NCI-H526 (cell line): Measurements from ENCODE around the gene NCOA3.

Source experiments
- DNase-seq, 2 experiments: peaks; one replicate each; lab custom pipeline; 2025; lab: John Stamatoyannopoulos, UW

NCOA3 gene

DNA sequence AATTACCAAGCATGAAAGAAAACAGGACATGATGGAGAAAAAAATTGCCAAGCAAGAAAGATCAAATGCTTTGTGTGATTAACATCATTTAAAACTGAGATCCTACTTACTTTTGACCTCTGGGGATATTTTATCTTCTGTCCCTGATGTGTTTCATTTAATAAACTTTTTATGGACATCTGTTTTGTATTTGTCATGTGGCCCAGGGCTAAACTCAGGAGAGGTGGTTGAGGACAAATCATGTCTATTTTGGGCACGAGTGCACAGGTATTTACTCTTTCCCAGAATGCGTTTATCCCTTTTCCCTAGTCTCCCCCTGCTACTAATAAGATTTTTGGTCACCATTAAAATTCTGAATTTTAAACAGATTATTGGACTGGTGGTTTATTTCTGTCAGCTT, 128.2 kb downstream of the NCOA3 start:
- DNase-seq: no peak

DNA sequence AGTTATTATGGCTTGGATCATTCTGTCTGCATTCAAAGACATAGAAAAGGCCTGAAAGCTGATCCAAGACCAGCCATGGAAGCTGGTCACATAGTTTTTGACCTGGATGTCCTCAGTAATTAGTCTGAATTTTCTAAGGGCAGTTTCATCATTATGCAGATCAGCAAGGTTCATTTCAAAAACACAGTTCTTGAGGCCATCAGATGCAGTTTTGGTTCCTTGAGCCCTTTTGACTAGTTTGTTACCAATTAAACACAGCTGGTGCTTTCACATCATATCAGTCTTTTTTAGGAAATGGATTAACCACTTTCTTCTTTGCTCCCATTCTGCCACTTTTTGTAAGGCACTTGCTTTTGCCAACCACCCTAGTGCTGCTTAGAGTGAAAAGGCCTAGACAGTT, 129.4 kb downstream of the NCOA3 start:
- DNase-seq: no peak

- no peak for DNase-seq
Observed at GRCh38 chr20:47635256-47635655, 133.6 kb downstream of the NCOA3 start.

GRCh38 chr20:47638851-47639250, 137.2 kb downstream of the NCOA3 start:
- DNase-seq: no peak

- DNase-seq: no peak
Observed at GRCh38 chr20:47642118-47642517, 140.4 kb downstream of the NCOA3 start.

GRCh38 chr20:47642624-47643023, 140.9 kb downstream of the NCOA3 start:
- DNase-seq: peak in 1 of 2 experiments; percentile 14

DNA sequence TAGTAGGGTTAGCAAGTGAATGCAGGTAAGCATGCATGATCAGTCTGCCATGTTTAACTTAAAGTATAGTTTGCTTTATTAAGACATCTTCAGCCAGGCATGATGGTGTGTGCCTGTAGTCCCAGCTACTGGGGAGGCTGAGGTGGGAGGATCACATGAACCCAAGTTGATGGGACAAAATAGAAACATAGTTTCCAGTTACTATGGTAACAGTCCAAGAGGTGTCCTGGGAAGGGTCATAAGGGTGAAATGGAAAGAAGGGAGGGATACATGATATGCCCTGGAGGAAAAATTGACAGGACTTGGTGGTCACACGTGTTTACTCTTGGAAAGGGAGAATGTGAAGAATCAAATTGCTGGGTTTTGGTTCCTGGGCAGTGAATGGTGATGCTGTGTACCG, 143.9 kb downstream of the NCOA3 start:
- no peak for DNase-seq

DNA sequence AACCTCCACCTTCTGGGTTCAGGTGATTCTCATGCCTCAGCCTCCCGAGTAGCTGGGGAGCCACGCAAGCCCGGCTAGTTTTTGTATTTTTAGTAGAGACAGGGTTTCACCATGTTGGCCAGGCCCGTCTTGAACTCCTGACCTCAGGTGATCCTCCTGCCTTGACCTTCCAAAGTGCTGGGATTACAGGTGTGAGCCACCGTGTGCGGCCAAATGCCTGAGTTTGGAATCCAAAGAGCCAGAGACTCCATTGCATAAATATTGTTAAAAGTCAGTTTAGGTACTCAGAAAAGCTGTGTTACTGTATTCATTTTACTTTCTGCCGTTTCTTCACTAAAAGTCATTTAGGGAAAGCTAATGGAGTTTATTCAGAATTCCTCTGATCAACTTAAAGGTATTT, 146.3 kb downstream of the NCOA3 start:
- DNase-seq: no peak

- DNase-seq: peak in 1 of 2 experiments; percentile 31
Observed at GRCh38 chr20:47648943-47649342, 147.3 kb downstream of the NCOA3 start.

GRCh38 chr20:47652301-47652700, 150.6 kb downstream of the NCOA3 start:
- no peak for DNase-seq

- DNase-seq: no peak
Observed at GRCh38 chr20:47652794-47653193, 151.1 kb downstream of the NCOA3 start.

GRCh38 chr20:47653869-47654268, 152.2 kb downstream of the NCOA3 start:
- no peak for DNase-seq

- DNase-seq: no peak
Observed at GRCh38 chr20:47654370-47654769, 152.7 kb downstream of the NCOA3 start.

- DNase-seq: no peak
Observed at GRCh38 chr20:47655635-47656034, 153.9 kb downstream of the NCOA3 start.

DNA sequence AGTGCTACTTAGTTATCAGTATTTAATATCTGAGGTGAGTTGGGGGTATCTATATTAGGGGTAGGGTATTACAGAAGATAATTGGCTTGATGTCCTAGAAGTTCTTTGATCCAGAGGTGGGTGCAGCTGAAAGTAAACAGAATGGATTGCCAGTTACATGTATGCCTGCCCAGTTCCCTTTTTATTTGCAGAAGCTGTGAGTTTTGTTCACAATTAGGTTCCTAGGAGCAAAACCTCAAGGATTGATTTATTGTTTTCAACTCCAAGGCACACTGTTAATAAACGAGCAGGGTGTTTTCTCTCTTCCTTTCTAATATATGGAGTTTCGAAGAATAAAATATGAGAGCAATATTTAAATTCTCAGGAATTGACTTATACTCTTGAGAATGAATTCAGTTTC, 154.6 kb downstream of the NCOA3 start:
- DNase-seq: no peak

- no peak for DNase-seq
Observed at GRCh38 chr20:47659904-47660601, 158.4 kb downstream of the NCOA3 start.

GRCh38 chr20:47660602-47660905, 158.9 kb downstream of the NCOA3 start:
- no peak for DNase-seq

- DNase-seq: no peak
Observed at GRCh38 chr20:47660983-47661700, 159.5 kb downstream of the NCOA3 start.

DNA sequence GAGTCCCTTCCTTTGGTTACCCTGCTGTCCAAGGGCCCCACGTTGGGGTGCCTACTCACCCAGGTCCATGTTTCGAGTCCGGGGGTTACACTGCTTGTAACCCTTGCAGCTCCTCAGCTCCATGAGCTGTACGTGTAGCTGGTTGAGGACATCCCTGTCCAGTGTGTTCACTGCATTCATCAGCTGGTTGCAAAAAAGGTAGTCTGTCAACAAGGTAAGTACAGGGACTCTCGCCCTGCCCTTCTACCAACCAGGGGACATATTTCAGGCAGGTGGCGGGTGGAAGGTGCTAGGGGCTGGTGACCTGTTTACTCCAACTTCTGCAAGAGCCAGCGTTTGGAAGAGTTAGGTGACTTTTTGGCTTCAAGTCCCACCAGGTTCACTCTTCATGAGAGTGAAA, 160.0 kb downstream of the NCOA3 start:
- no peak for DNase-seq

DNA sequence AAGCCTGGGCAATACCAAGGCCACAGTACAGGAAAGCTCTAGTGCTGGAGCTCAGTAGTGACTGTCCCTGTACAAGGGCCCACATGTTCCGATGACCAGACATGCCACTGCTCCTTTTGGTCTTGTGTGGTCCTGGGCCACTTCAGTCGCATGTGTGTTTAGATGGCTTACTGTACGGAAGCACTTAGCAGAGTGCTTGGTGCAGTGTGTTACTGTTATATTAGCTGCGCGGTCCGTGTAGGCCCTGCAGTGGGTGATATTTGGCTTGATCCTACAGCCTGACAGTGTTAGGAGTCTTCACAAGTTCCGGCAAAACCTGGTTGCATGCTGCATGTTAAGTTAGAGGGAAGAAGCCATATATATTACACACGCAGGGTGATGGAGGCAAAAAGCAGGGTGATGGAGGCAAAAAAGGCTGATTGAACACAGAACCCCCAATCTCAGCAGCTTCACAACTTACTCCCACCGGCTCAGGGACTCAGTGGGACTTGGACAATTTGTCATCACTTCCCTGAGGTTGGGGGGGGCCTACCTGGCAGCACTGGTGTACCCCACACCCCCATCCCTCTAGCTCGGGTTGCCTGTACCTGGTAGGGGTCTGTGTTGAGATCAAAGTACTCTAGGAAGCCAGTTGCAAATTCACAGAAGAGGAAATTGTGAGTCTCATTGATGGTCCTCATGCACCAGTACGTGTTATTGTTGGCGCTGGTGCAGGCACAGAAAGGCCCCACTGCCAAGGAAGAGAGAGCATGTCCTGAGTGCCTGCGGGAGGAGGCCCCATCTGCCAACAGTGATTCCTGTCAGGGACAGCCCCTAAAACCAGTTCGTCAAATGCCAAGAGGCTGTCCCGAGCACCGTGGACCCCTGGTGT, 161.0 kb downstream of the NCOA3 start:
- no peak for DNase-seq

DNA sequence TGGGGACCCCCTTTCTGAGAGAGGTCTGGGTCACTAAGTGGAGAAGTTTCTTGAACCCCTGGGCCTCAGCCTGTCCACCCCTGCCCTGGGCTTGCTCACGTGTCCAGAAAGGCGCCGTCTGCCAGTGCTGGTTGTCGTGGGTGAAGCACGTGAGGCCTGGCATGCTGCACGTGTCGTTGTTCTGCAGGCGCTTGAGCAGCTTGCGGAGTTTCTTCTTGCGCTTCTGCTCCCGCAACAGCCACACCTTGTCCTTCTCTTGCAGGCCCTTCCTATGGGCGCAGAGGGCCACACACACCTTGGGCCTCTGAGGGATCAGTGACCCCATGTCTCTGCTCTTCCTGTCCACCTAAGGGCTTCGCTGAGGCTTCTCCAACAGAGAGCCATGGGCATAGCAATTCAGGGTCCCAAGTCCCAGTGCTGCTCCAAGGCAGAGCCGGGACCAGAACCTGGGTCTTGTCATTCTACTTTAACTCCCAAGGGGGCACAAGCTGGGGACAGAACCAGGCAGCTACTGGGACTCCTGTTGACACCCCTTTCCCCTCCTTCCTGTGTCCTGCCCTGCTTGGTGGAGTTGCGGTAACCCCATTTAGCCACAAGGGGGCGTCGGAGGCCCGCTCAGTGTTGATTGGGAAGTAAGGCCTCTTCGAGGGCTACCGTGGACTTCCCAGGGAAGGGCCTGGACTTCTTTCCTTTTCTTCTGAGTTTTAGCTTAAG, 161.8 kb downstream of the NCOA3 start:
- DNase-seq: peak; percentile 51 to 83

DNA sequence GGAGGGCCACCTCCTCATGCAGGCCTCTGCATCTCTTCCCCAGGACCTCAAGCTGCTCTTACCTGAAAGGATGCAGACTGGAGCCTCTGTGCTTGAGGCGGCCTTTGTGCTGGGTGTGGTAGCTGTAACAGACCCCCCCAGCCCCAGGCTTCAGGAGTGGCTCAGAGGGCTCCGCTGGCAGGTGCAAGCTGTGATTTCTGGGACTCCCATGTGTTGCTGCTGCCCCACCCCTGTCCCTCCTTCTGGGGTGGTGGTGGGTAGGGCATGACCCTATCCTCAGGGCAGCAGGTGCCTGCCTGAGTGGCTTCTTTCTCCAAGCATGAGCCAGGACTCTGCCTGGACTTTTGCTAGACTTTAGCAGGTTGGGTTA, 162.4 kb downstream of the NCOA3 start:
- no peak for DNase-seq
